ENCODE measurements around the gene FBXW11. TPM values are rescaled to one million over a fixed set of nuclear protein-coding genes. Genes with fewer than 3 reads are reported as not detected.

FBXW11 gene
- total and polyA plus RNA-seq, 3 donors from 2014 or later = 46.3 to 61.8 (median 60.6) TPM

GRCh38 chr5:171821286-171821685 lies 185.2 kb downstream of the FBXW11 start:
- no peak for TF ChIP-seq CTCF (IDR thresholded peaks at IDR 0.05)
- DNase-seq = no peak
- H3K27ac ChIP-seq = no peak overlapping the region
- H3K36me3 ChIP-seq (ENCODE audit: low read depth, missing control alignments) = no peaks in the 10 kb centered on the region
- H3K9me3 ChIP-seq = no peaks in the 10 kb centered on the region
- WGBS, 2 donors = 74 to 90% methylated on average over 3 to 4 of the region's 4 CpGs
- H3K27me3 ChIP-seq = no peaks in the 10 kb centered on the region
- H3K4me3 ChIP-seq = no peak overlapping the region
- intact Hi-C loops (cut with DNase I; ENCODE audit: low total_unique reads) = no loop called here
- no peaks in the 10 kb centered on the region for H3K4me1 ChIP-seq

- H3K4me3 ChIP-seq = no peak overlapping the region
- no peaks in the 10 kb centered on the region for H3K9me3 ChIP-seq
- 95 to 96% methylated on average over 10 to 11 of the region's 11 CpGs for WGBS, 2 donors
- no peak for DNase-seq
- TF ChIP-seq CTCF (IDR thresholded peaks at IDR 0.05) (no peak), POLR2A (IDR thresholded peaks at IDR 0.05) (no peak)
- intact Hi-C loops (cut with DNase I; ENCODE audit: low total_unique reads) = no loop called here
- no peaks in the 10 kb centered on the region for H3K27me3 ChIP-seq
- H3K27ac ChIP-seq = no peak overlapping the region
- H3K4me1 ChIP-seq = no peaks in the 10 kb centered on the region
- H3K36me3 ChIP-seq (ENCODE audit: low read depth, missing control alignments) = no peaks in the 10 kb centered on the region
These were observed 185.9 kb downstream of the FBXW11 start for GRCh38 chr5:171820561-171820960.

- H3K9me3 ChIP-seq = no peaks in the 10 kb centered on the region
- intact Hi-C loops (cut with DNase I; ENCODE audit: low total_unique reads) = no loop called here
- no peaks in the 10 kb centered on the region for H3K27me3 ChIP-seq
- H3K27ac ChIP-seq = no peak overlapping the region
- WGBS, 2 donors = 65 to 72% methylated on average over 1 of the region's 1 CpG
- TF ChIP-seq CTCF (IDR thresholded peaks at IDR 0.05) = no peak
- no peak for TF ChIP-seq POLR2A (IDR thresholded peaks at IDR 0.05)
- H3K4me3 ChIP-seq = no peak overlapping the region
- DNase-seq = no peak
- H3K36me3 ChIP-seq (ENCODE audit: low read depth, missing control alignments) = no peaks in the 10 kb centered on the region
- H3K4me1 ChIP-seq = no peaks in the 10 kb centered on the region
These were observed 189.8 kb downstream of the FBXW11 start for GRCh38 chr5:171816666-171817065.

- Histone ChIP-seq H3K4me1 (no peaks in the 10 kb centered on the region), H3K36me3 (ENCODE audit: low read depth, missing control alignments) (no peaks in the 10 kb centered on the region), H3K9me3 (no peaks in the 10 kb centered on the region), H3K4me3 (no peak overlapping the region), H3K27ac (no peak overlapping the region), H3K27me3 (no peaks in the 10 kb centered on the region)
- WGBS, 2 donors = 89 to 92% methylated on average over 7 of the region's 7 CpGs
- TF ChIP-seq POLR2A (IDR thresholded peaks at IDR 0.05) = no peak
- no peak for TF ChIP-seq CTCF (IDR thresholded peaks at IDR 0.05)
- intact Hi-C loops (cut with DNase I; ENCODE audit: low total_unique reads) = no loop called here
- no peak for DNase-seq
These were observed 192.5 kb downstream of the FBXW11 start for GRCh38 chr5:171813813-171814490.

GRCh38 chr5:171813270-171813669 lies 193.2 kb downstream of the FBXW11 start:
- intact Hi-C loops (cut with DNase I; ENCODE audit: low total_unique reads) = no loop called here
- DNase-seq = no peak
- no peaks in the 10 kb centered on the region for H3K27me3 ChIP-seq
- no peaks in the 10 kb centered on the region for H3K4me1 ChIP-seq
- no peak overlapping the region for H3K4me3 ChIP-seq
- TF ChIP-seq CTCF (IDR thresholded peaks at IDR 0.05) = no peak
- TF ChIP-seq POLR2A (IDR thresholded peaks at IDR 0.05) = no peak
- 94% methylated on average over 4 of the region's 4 CpGs for WGBS, 2 donors
- H3K27ac ChIP-seq = no peak overlapping the region
- no peaks in the 10 kb centered on the region for H3K9me3 ChIP-seq
- H3K36me3 ChIP-seq (ENCODE audit: low read depth, missing control alignments) = no peaks in the 10 kb centered on the region
